Activated CD8-positive, alpha-beta memory T cell treated with anti-CD3 and anti-CD28 coated beads, Interleukin-2, amount 50 U/mL, for 24 hours (primary cell): ENCODE data around the gene TMEM259.
A peak's percentile ranks its signal among the peaks of the same experiment; 100 is the strongest.

ENCODE experiments used
- DNase-seq: peaks from one replicate; pipeline ENCODE4 v3.0.0-alpha.2; 2020; ENCODE audit errors: extremely low read depth

TMEM259 gene

GRCh38 chr19:988510-988909 is 32.4 kb downstream of the TMEM259 start:
- no peak for DNase-seq

GRCh38 chr19:988081-988480 is 32.8 kb downstream of the TMEM259 start:
- no peak for DNase-seq

GRCh38 chr19:986083-986482 is 34.8 kb downstream of the TMEM259 start:
- DNase-seq = no peak

- DNase-seq = peak; percentile 81
These were observed 36.6 kb downstream of the TMEM259 start, which contains the start of gene WDR18 for GRCh38 chr19:984165-984967. Gene WDR18 (plus strand): TSS chr19:984345. CDS start chr19:984354, 9 bp downstream.

- DNase-seq = no peak
These were observed 38.3 kb downstream of the TMEM259 start for GRCh38 chr19:982567-983170.

- DNase-seq = no peak
These were observed 40.6 kb downstream of the TMEM259 start for GRCh38 chr19:980133-980998.

GRCh38 chr19:979318-979741 is 41.6 kb downstream of the TMEM259 start:
- no peak for DNase-seq

GRCh38 chr19:977058-977464 is 43.9 kb downstream of the TMEM259 start:
- DNase-seq = no peak

GRCh38 chr19:976476-976875 is 44.4 kb downstream of the TMEM259 start:
- no peak for DNase-seq

GRCh38 chr19:974564-975257 is 46.2 kb downstream of the TMEM259 start:
- DNase-seq = no peak

- DNase-seq = no peak
These were observed 47.0 kb downstream of the TMEM259 start for GRCh38 chr19:973726-974563.

- no peak for DNase-seq
These were observed 48.6 kb downstream of the TMEM259 start for GRCh38 chr19:972281-972680.

GRCh38 chr19:971795-972194 is 49.1 kb downstream of the TMEM259 start:
- DNase-seq = no peak

- no peak for DNase-seq
These were observed 50.2 kb downstream of the TMEM259 start for GRCh38 chr19:970695-971094.

- DNase-seq = no peak
These were observed 54.3 kb downstream of the TMEM259 start for GRCh38 chr19:966485-967088.

GRCh38 chr19:964761-965694 is 55.9 kb downstream of the TMEM259 start:
- no peak for DNase-seq

- DNase-seq = no peak
These were observed 56.8 kb downstream of the TMEM259 start for GRCh38 chr19:964116-964520.

GRCh38 chr19:963486-963951 is 57.4 kb downstream of the TMEM259 start:
- no peak for DNase-seq
